GM12892 (cell line): ENCODE results near the gene PCSK6.

ENCODE experiments used
- DNase-seq: peaks from one replicate; pipeline ENCODE4 v3.0.0; 2011; ENCODE audit not compliant: insufficient read length
- FAIRE-seq: peaks from 2 replicates; lab custom pipeline; 2011; peaks lifted over from hg19 to GRCh38; lab: Jason Lieb, UNC
- POLR2A ChIP-seq: IDR thresholded peaks from 2 replicates; pipeline ENCODE4 v1.6.1; 2011; ENCODE audit warnings: low read depth, low read length, control low read depth
- POLR2AphosphoS5 ChIP-seq: IDR thresholded peaks from 2 replicates; pipeline ENCODE4 v1.6.1; 2011; ENCODE audit warnings: low read depth, low read length, control low read depth
- TAF1 ChIP-seq: IDR thresholded peaks from 2 replicates; pipeline ENCODE4 v1.6.1; 2011; ENCODE audit warnings: low read depth, mild to moderate bottlenecking, control low read depth, low read length, borderline replicate concordance

Gene PCSK6

GRCh38 chr15:101310161-101310480 is 179.4 kb downstream of the PCSK6 start:
- FAIRE-seq: no peak
- no peak for DNase-seq
- TF ChIP-seq POLR2A (no peak), TAF1 (no peak), POLR2AphosphoS5 (no peak)

GRCh38 chr15:101309436-101310160 is 179.9 kb downstream of the PCSK6 start:
- no peak for FAIRE-seq
- TF ChIP-seq POLR2AphosphoS5 (no peak), TAF1 (no peak), POLR2A (no peak)
- no peak for DNase-seq

GRCh38 chr15:101308604-101309435 is 180.7 kb downstream of the PCSK6 start:
- TF ChIP-seq TAF1 (no peak), POLR2AphosphoS5 (no peak), POLR2A (no peak)
- FAIRE-seq (no peak), DNase-seq (no peak)

- TF ChIP-seq POLR2A (no peak), POLR2AphosphoS5 (no peak), TAF1 (no peak)
- FAIRE-seq (no peak), DNase-seq (no peak)
Observed at GRCh38 chr15:101307897-101308603, 181.5 kb downstream of the PCSK6 start.

- FAIRE-seq (no peak), DNase-seq (no peak)
- TF ChIP-seq TAF1 (no peak), POLR2AphosphoS5 (no peak), POLR2A (no peak)
Observed at GRCh38 chr15:101307048-101307896, 182.2 kb downstream of the PCSK6 start.

- TF ChIP-seq POLR2AphosphoS5 (no peak), TAF1 (no peak), POLR2A (no peak)
- DNase-seq (no peak), FAIRE-seq (no peak)
Observed at GRCh38 chr15:101306341-101307047, 183.0 kb downstream of the PCSK6 start.

- no peak for TF ChIP-seq TAF1
- DNase-seq (no peak), FAIRE-seq (no peak)
Observed at GRCh38 chr15:101305820-101306255, 183.7 kb downstream of the PCSK6 start.

GRCh38 chr15:101303408-101303807 is 186.1 kb downstream of the PCSK6 start:
- DNase-seq (no peak), FAIRE-seq (no peak)
- TF ChIP-seq POLR2AphosphoS5: no peak
- no peak for TF ChIP-seq POLR2A
- no peak for TF ChIP-seq TAF1

- no peak for DNase-seq
- no peak for FAIRE-seq
- TF ChIP-seq POLR2AphosphoS5 (no peak), TAF1 (no peak), POLR2A (no peak)
Observed at GRCh38 chr15:101296418-101297405, 192.8 kb downstream of the PCSK6 start.
